Gastrocnemius medialis (tissue), 4 donors: Measurements from ENCODE around the gene ARMC2. TPM values are rescaled to one million over a fixed set of nuclear protein-coding genes. Genes with fewer than 3 reads are reported as not detected.
A peak's percentile ranks its signal among the peaks of the same experiment; 100 is the strongest.
"Not testable (repeated sequence)": the region's sequence is repeated elsewhere in the genome, so short reads cannot be mapped to it uniquely, and the experiment has no call there.

Experiments used
- ATAC-seq, 2 donors: fragments of 150-250 bp; one replicate each; pipeline ENCODE4 v1.9.1; 2016
- DNase-seq, 2 donors: peaks; one replicate each; pipeline ENCODE4 v3.0.0-alpha.2; 2019
- H3K27ac ChIP-seq, 4 donors: fragments of 200-600 bp; sonication (generic); 1 replicate in 1 of 4; 2 replicates in 3 of 4; pipeline ENCODE4 v1.5.1; 2016 to 2018; ENCODE audit warnings: mild to moderate bottlenecking in 2 of 4, moderate library complexity in 1 of 4
- H3K27me3 ChIP-seq, 3 donors: fragments of 200-600 bp; sonication (generic) in 2 of 3; 1 replicate in 1 of 3; 2 replicates in 2 of 3; pipeline versions ENCODE4 v1.5.1 to v1.6.0; 2016 to 2019; ENCODE audit warnings: mild to moderate bottlenecking in 1 of 3, moderate library complexity in 1 of 3
- H3K36me3 ChIP-seq, 2 donors: fragments of 200-600 bp; sonication (generic) in 1 of 2; one replicate each; pipeline ENCODE4 v1.5.1; 2017 to 2018
- H3K4me1 ChIP-seq, 2 donors: fragments of 200-600 bp; sonication (generic) in 1 of 2; one replicate each; pipeline ENCODE4 v1.5.1; 2016 to 2017; ENCODE audit warnings: mild to moderate bottlenecking in 2 of 2
- H3K4me3 ChIP-seq, 4 donors: fragments of 200-600 bp; sonication (generic) in 3 of 4; 1 replicate in 1 of 4; 2 replicates in 3 of 4; pipeline ENCODE4 v1.5.1; 2016 to 2019; ENCODE audit warnings: mild to moderate bottlenecking in 2 of 4
- H3K9me3 ChIP-seq, 3 donors: fragments of 200-600 bp; sonication (generic) in 2 of 3; 1 replicate in 1 of 3; 2 replicates in 2 of 3; pipeline ENCODE4 v1.5.1; 2016 to 2019
- CTCF ChIP-seq, 5 experiments: fragments of 450-650 bp in 3 of 5; fragments of 200-600 bp in 2 of 5; sonication (generic) in 2 of 5; IDR thresholded peaks in 4 of 5; conservative IDR thresholded peaks in 1 of 5; 1 replicate in 4 of 5; 2 replicates in 1 of 5; pipeline ENCODE4 v1.5.1; 2016 to 2019; ENCODE audit warnings: antibody characterized with exemption in 5 of 5, mild to moderate bottlenecking in 3 of 5, moderate library complexity in 3 of 5
- POLR2A ChIP-seq, 2 donors: fragments of 450-650 bp; IDR thresholded peaks; one replicate each; pipeline ENCODE4 v1.6.1; 2017; ENCODE audit warnings: antibody characterized with exemption in 2 of 2, mild to moderate bottlenecking in 2 of 2, moderate library complexity in 2 of 2
- in situ Hi-C, 4 donors: fragments of 200-750 bp; cut with MboI; loops; one replicate each; pipeline versions ENCODE4 v1.15.0 to v1.8.0; 2017; ENCODE audit warnings: low sequenced_read_pairs in 4 of 4
- intact Hi-C: fragments of 100-400 bp; cut with DNase I; formaldehyde crosslinking; loops from one replicate; pipeline ENCODE4 v1.15.1; 2023; ENCODE audit warnings: low total_unique reads
- total RNA-seq, 4 donors: library from RNA; depleted of rRNA; stranded (reverse); fragments of >200 nt; gene quantifications; one replicate each; pipeline versions ENCODE4 v1.1.0 to v1.2.3, GENCODE V29; 2016

ARMC2 gene
- total RNA-seq, 4 donors from 2014 or later: 0.20 to 1.8 (median 0.56) TPM

- no peak for TF ChIP-seq POLR2A (IDR thresholded peaks at IDR 0.05)
- no peak for TF ChIP-seq CTCF (IDR thresholded peaks at IDR 0.05 in 4 of 5, conservative IDR thresholded peaks at IDR 0.05 in 1 of 5)
- intact Hi-C loops: loop anchor here (2.0 kb wide), 1 partner anchor 31 kb away; no protein-coding TSS in a partner anchor
- Histone ChIP-seq H3K9me3 (no peaks in the 10 kb centered on the region), H3K4me1 (peaks cover 35 to 39% of the 10 kb centered on the region in 2 donors), H3K27me3 (no peaks in the 10 kb centered on the region), H3K36me3 (no peaks in the 10 kb centered on the region), H3K27ac (peak overlapping the region; percentile 46 to 82 (median 74)), H3K4me3 (no peak overlapping the region)
- in situ Hi-C loops: no loop called here
- DNase-seq: no peak
- ATAC-seq: no peak
Measured at GRCh38 chr6:108969776-108970175, 121.6 kb downstream of the ARMC2 start.

GRCh38 chr6:108974201-108974600 lies 126.0 kb downstream of the ARMC2 start:
- TF ChIP-seq POLR2A (IDR thresholded peaks at IDR 0.05) (no peak), CTCF (IDR thresholded peaks at IDR 0.05 in 4 of 5, conservative IDR thresholded peaks at IDR 0.05 in 1 of 5) (no peak)
- H3K36me3 ChIP-seq: no peaks in the 10 kb centered on the region
- peak overlapping the region in 3 of 4 donors; percentile 19 to 36 (median 20) for H3K27ac ChIP-seq
- H3K27me3 ChIP-seq: no peaks in the 10 kb centered on the region
- ATAC-seq (no peak), DNase-seq (no peak)
- in situ Hi-C loops (no loop called here), intact Hi-C loops (no loop called here)
- no peaks in the 10 kb centered on the region for H3K9me3 ChIP-seq
- H3K4me1 ChIP-seq: peaks cover 26 to 29% of the 10 kb centered on the region in 2 donors
- H3K4me3 ChIP-seq: no peak overlapping the region

- H3K4me3 ChIP-seq, H3K27me3 ChIP-seq, intact Hi-C loops, ATAC-seq, H3K36me3 ChIP-seq, H3K4me1 ChIP-seq, H3K27ac ChIP-seq, in situ Hi-C loops, DNase-seq, H3K9me3 ChIP-seq: not testable (repeated sequence)
Measured at GRCh38 chr6:108978638-108979037, 130.4 kb downstream of the ARMC2 start.

GRCh38 chr6:108982154-108983113 lies 134.2 kb downstream of the ARMC2 start:
- no peaks in the 10 kb centered on the region for H3K27me3 ChIP-seq
- no peak overlapping the region for H3K4me3 ChIP-seq
- intact Hi-C loops: no loop called here
- H3K4me1 ChIP-seq: no peaks in the 10 kb centered on the region
- peak overlapping the region in 2 of 4 donors; percentile 19 to 56 for H3K27ac ChIP-seq
- DNase-seq: no peak
- H3K36me3 ChIP-seq: peaks cover 0 to 14% of the 10 kb centered on the region in 2 donors
- ATAC-seq: peak; percentile 51 to 53
- H3K9me3 ChIP-seq: no peaks in the 10 kb centered on the region
- in situ Hi-C loops: no loop called here
- TF ChIP-seq POLR2A (IDR thresholded peaks at IDR 0.05): no peak
- no peak for TF ChIP-seq CTCF (IDR thresholded peaks at IDR 0.05 in 4 of 5, conservative IDR thresholded peaks at IDR 0.05 in 1 of 5)

GRCh38 chr6:108983151-108983550 lies 134.9 kb downstream of the ARMC2 start:
- in situ Hi-C loops (no loop called here), intact Hi-C loops (no loop called here)
- Histone ChIP-seq H3K4me1 (no peaks in the 10 kb centered on the region), H3K4me3 (no peak overlapping the region), H3K9me3 (no peaks in the 10 kb centered on the region), H3K36me3 (peaks cover 0 to 21% of the 10 kb centered on the region in 2 donors), H3K27ac (peak overlapping the region in 1 of 4 donors; percentile 56), H3K27me3 (no peaks in the 10 kb centered on the region)
- DNase-seq (no peak), ATAC-seq (peak; percentile 14 to 34)
- no peak for TF ChIP-seq CTCF (IDR thresholded peaks at IDR 0.05 in 4 of 5, conservative IDR thresholded peaks at IDR 0.05 in 1 of 5)
